IMR-90 (cell line): ENCODE data around the gene CST11. TPM values are rescaled to one million over a fixed set of nuclear protein-coding genes. Genes with fewer than 3 reads are reported as not detected.

Experiments
- ATAC-seq: fragments of 200-7000 bp; cut with Tn5 transposase; 2 replicates; pipeline ENCODE4 v1.9.1; 2020; ENCODE audit warnings: low read depth, mild to moderate bottlenecking, moderate library complexity
- BruUV-seq: library from RNA; stranded (reverse); fragments of 400-500 nt; replicated peaks from 2 replicates; lab custom pipeline; 2021; lab: Mats Ljungman, UMichigan
- CTCF ChIA-PET: fragments of 300-600 bp; formaldehyde crosslinking; extraction: SDS; loops from one replicate; lab custom pipeline; 2021; ENCODE audit warnings: antibody characterized with exemption; lab: Yijun Ruan, JAX
- POLR2A ChIA-PET: fragments of 300-600 bp; sonication (Branson Sonifier 250); formaldehyde crosslinking; loops from one replicate; lab custom pipeline; 2022; ENCODE audit warnings: antibody characterized with exemption; ENCODE audit not compliant: unreplicated experiment; lab: Charles Lee
- DNase-seq: peaks from one replicate; pipeline ENCODE4 v3.0.0; 2013
- H2AFZ ChIP-seq: replicated peaks from 2 replicates; pipeline ENCODE3; 2013; ENCODE audit warnings: low read length, mild to moderate bottlenecking; ENCODE audit not compliant: poor library complexity
- H2AK5ac ChIP-seq: 2 replicates; pipeline ENCODE4 v1.6.1; 2013; ENCODE audit warnings: low read depth, low read length, inconsistent platforms
- H2AK9ac ChIP-seq: replicated peaks from 2 replicates; pipeline ENCODE3; 2013; ENCODE audit warnings: mild to moderate bottlenecking, low read depth, low read length, moderate library complexity; ENCODE audit not compliant: poor library complexity
- H2BK120ac ChIP-seq: 2 replicates; pipeline ENCODE4 v1.6.1; 2013; ENCODE audit warnings: low read depth, low read length, inconsistent platforms
- H2BK15ac ChIP-seq: 3 replicates; pipeline ENCODE4 v1.6.1; 2013; ENCODE audit warnings: low read depth, low read length, inconsistent platforms
- H2BK20ac ChIP-seq: 2 replicates; pipeline ENCODE4 v1.6.1; 2013; ENCODE audit warnings: low read depth, mild to moderate bottlenecking, inconsistent platforms, low read length, moderate library complexity
- H2BK5ac ChIP-seq: 2 replicates; pipeline ENCODE4 v1.6.1; 2013; ENCODE audit warnings: mild to moderate bottlenecking, low read depth, low read length, inconsistent platforms; ENCODE audit not compliant: poor library complexity, severe bottlenecking
- H3K14ac ChIP-seq: replicated peaks from 2 replicates; pipeline ENCODE4 v1.6.1; 2013; ENCODE audit warnings: low read depth, low read length, inconsistent platforms
- H3K18ac ChIP-seq: 2 replicates; pipeline ENCODE4 v1.6.1; 2013; ENCODE audit warnings: low read depth, low read length, control low read depth
- H3K23ac ChIP-seq: 2 replicates; pipeline ENCODE4 v1.6.1; 2013; ENCODE audit warnings: low read depth, low read length, inconsistent platforms
- H3K27ac ChIP-seq: 2 replicates; pipeline ENCODE4 v1.5.1; 2013; ENCODE audit warnings: mild to moderate bottlenecking, control low read depth, low read length; ENCODE audit not compliant: insufficient read depth
- H3K27me3 ChIP-seq: 2 replicates; pipeline ENCODE4 v1.6.1; 2013; ENCODE audit warnings: low read length; ENCODE audit not compliant: control insufficient read depth, insufficient read depth
- H3K36me3 ChIP-seq: 2 replicates; pipeline ENCODE4 v1.6.1; 2013; ENCODE audit warnings: low read length, mixed read lengths; ENCODE audit not compliant: control insufficient read depth, insufficient read depth
- H3K4ac ChIP-seq: 2 replicates; pipeline ENCODE4 v1.6.1; 2013; ENCODE audit warnings: low read depth, low read length, inconsistent platforms
- H3K4me1 ChIP-seq: 2 replicates; pipeline ENCODE4 v1.6.1; 2013; ENCODE audit warnings: low read length, mixed read lengths; ENCODE audit not compliant: control insufficient read depth, insufficient read depth
- H3K4me2 ChIP-seq: 2 replicates; pipeline ENCODE4 v1.6.1; 2013; ENCODE audit warnings: low read depth, mild to moderate bottlenecking, control low read depth, low read length, moderate library complexity
- H3K4me3 ChIP-seq: 2 replicates; pipeline ENCODE4 v1.5.1; 2013; ENCODE audit warnings: low read depth, mild to moderate bottlenecking, control low read depth, low read length, moderate library complexity; ENCODE audit not compliant: insufficient read depth
- H3K56ac ChIP-seq: 2 replicates; pipeline ENCODE4 v1.6.1; 2013; ENCODE audit warnings: low read length, inconsistent platforms; ENCODE audit not compliant: insufficient read depth; ENCODE audit errors: extremely low read depth
- H3K79me1 ChIP-seq, 2 experiments: 2 replicates each; pipeline ENCODE4 v1.6.1; 2013; ENCODE audit warnings: low read length in 2 of 2, inconsistent platforms in 1 of 2, low read depth in 1 of 2
- H3K9ac ChIP-seq: 2 replicates; pipeline ENCODE4 v1.6.1; 2013; ENCODE audit warnings: low read depth, low read length, control low read depth
- H3K9me1 ChIP-seq: 2 replicates; pipeline ENCODE4 v1.6.1; 2013; ENCODE audit warnings: low read length, inconsistent platforms; ENCODE audit not compliant: insufficient read depth
- H3K9me3 ChIP-seq: 2 replicates; pipeline ENCODE4 v1.6.1; 2013; ENCODE audit warnings: low read length; ENCODE audit not compliant: control insufficient read depth, insufficient read depth
- H4K20me1 ChIP-seq: 2 replicates; pipeline ENCODE4 v1.6.1; 2013; ENCODE audit warnings: low read length, inconsistent platforms; ENCODE audit not compliant: insufficient read depth
- H4K5ac ChIP-seq: 2 replicates; pipeline ENCODE4 v1.6.1; 2013; ENCODE audit warnings: mild to moderate bottlenecking, low read depth, low read length, control low read depth
- H4K8ac ChIP-seq, 2 experiments: 2 replicates each; pipeline ENCODE4 v1.6.1; 2013; ENCODE audit warnings: low read depth in 2 of 2, low read length in 2 of 2, control low read depth in 1 of 2, inconsistent platforms in 1 of 2
- H4K91ac ChIP-seq: 2 replicates; pipeline ENCODE4 v1.6.1; 2013; ENCODE audit warnings: low read depth, low read length, inconsistent platforms; ENCODE audit not compliant: insufficient read depth
- MAFK ChIP-seq: IDR thresholded peaks from 2 replicates; pipeline ENCODE4 v1.6.1; 2012; ENCODE audit warnings: low read depth, low read length, improper control_type of control experiment
- MAZ ChIP-seq: IDR thresholded peaks from 2 replicates; pipeline ENCODE4 v1.6.1; 2012; ENCODE audit warnings: low read depth, mild to moderate bottlenecking, low read length, improper control_type of control experiment, moderate library complexity, borderline replicate concordance
- NFE2L2 ChIP-seq: fragments of 150-350 bp; IDR thresholded peaks from 2 replicates; pipeline ENCODE4 v1.6.1; 2016; ENCODE audit warnings: low read depth, mild to moderate bottlenecking, low read length
- WGBS, 2 experiments: methylation state at CpG; one replicate each; pipeline versions ENCODE4 v1.1.5 to v1.1.7; 2013; ENCODE audit warnings: missing lambda C conversion rate in 2 of 2; ENCODE audit not compliant: insufficient read length in 1 of 2; ENCODE audit errors: extremely low coverage in 2 of 2; 5-methylcytosine and 5-hydroxymethylcytosine counted together
- dilution Hi-C: fragments of 300-500 bp; cut with HindIII; formaldehyde crosslinking; loops from one replicate; pipeline ENCODE4 v1.14.3; 2018; ENCODE audit warnings: low sequenced_read_pairs; ENCODE audit not compliant: unreplicated experiment
- in situ Hi-C: fragments of 300-500 bp; cut with MboI; formaldehyde crosslinking; loops from 3 replicates; pipeline ENCODE4 v1.14.3; 2019; ENCODE audit warnings: low sequenced_read_pairs, inconsistent platforms, mixed read lengths
- intact Hi-C: fragments of 100-400 bp; cut with micrococcal nuclease; formaldehyde crosslinking; loops from 2 replicates; pipeline ENCODE4 v1.10.0; 2022
- polyA plus RNA-seq, 3 experiments: library from polyadenylated mRNA; depleted of rRNA; stranded (reverse); fragments of >200 nt; gene quantifications; 2 replicates each; pipeline ENCODE4 v1.2.3, GENCODE V29; 2012; ENCODE audit warnings: low replicate concordance in 1 of 3
- total RNA-seq: library from RNA; depleted of rRNA; stranded (reverse); fragments of >200 nt; gene quantifications from 2 replicates; pipeline ENCODE4 v1.2.3, GENCODE V29; 2012
- TF ChIP-seq, protein P1 (sequence below): conservative IDR thresholded peaks from 2 replicates; pipeline ENCODE4 v1.5.1; 2012; ENCODE audit warnings: mild to moderate bottlenecking, low read depth, low read length, improper control_type of control experiment
- TF ChIP-seq, protein P2 (sequence below): fragments of 150-350 bp; IDR thresholded peaks from 2 replicates; pipeline ENCODE4 v1.6.1; 2016; ENCODE audit warnings: low read depth, mild to moderate bottlenecking, low read length, moderate library complexity, borderline replicate concordance

The CST11 gene
- total and polyA plus RNA-seq, 2 of the 4 experiments (the other 2 are of a cell fraction): not detected

DNA sequence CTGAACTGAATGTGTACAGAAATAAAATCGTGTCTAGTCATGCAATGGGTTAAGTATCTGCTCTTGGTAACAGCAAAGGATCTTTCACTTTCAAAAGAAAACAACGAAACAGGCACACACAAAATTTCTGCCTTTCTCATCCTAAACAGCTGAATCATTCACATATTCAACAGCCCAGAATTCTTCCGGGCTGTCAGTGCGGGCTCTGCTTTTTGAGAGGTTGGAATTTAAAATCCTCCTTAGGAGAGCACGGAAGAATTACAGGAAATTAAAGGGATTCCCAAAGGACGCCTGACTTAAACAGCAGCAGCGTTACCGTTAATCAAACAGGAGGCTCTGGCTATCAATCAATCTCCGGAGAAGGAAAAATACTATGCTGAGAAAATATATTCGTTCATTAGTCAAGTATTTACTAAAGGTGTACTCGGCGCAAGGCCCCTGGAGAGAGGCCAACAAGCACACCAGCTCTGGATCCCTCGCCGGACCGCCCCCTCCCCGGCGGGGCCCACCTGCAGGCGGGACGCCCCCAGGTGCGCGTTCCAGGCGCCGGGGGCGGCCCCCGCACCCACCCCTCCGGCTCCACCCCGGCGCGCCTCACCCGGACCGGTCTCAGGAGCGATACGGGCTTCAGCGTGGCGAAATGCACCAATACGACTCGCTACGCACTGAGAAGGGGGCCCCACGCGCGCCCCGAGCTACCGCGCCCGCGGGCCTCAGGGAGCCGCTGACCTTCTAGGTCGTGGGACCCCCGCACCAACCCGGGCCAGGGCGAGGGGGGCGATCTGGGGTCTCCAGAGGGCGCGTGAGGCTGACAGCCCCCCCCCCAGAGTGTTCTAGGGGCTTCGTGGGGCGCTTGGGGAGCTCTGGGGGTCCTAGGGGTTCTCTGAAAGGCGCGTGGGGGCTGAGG is 32.4 kb downstream of the CST11 start:
- peak overlapping the region; percentile 51; the same call in 1 of the 2 replicates for H3K18ac ChIP-seq
- H3K23ac ChIP-seq: peak overlapping the region; percentile 88; the same call in 1 of the 2 replicates
- peaks cover 12% of the 10 kb centered on the region; the same call in 1 of the 2 replicates for H4K20me1 ChIP-seq
- H4K8ac ChIP-seq: no peak overlapping the region; a peak in 1 of 4 replicates
- peak; percentile 40 for ATAC-seq
- H2AFZ ChIP-seq: peak overlapping the region; percentile 97
- ChIA-PET POLR2A (no interaction called here), CTCF (interaction anchor here (1.5 kb wide), 2 partner anchors 22 to 70 kb away, joined by 4 to 6 read pairs; partner anchors contain the start of gene NXT1)
- H3K56ac ChIP-seq: no peak overlapping the region; the same call in 1 of the 2 replicates
- no peaks in the 10 kb centered on the region for H3K36me3 ChIP-seq
- H2AK5ac ChIP-seq: no peak overlapping the region
- H3K27me3 ChIP-seq: no peaks in the 10 kb centered on the region
- peak overlapping the region; percentile 52 for H2BK5ac ChIP-seq
- H3K9me3 ChIP-seq: no peaks in the 10 kb centered on the region
- TF ChIP-seq, protein P1, sequence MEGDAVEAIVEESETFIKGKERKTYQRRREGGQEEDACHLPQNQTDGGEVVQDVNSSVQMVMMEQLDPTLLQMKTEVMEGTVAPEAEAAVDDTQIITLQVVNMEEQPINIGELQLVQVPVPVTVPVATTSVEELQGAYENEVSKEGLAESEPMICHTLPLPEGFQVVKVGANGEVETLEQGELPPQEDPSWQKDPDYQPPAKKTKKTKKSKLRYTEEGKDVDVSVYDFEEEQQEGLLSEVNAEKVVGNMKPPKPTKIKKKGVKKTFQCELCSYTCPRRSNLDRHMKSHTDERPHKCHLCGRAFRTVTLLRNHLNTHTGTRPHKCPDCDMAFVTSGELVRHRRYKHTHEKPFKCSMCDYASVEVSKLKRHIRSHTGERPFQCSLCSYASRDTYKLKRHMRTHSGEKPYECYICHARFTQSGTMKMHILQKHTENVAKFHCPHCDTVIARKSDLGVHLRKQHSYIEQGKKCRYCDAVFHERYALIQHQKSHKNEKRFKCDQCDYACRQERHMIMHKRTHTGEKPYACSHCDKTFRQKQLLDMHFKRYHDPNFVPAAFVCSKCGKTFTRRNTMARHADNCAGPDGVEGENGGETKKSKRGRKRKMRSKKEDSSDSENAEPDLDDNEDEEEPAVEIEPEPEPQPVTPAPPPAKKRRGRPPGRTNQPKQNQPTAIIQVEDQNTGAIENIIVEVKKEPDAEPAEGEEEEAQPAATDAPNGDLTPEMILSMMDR: no peak
- no peak for TF ChIP-seq MAZ
- peak; percentile 80 for TF ChIP-seq NFE2L2
- peak; percentile 48; the same call in 1 of the 2 replicates for TF ChIP-seq MAFK
- TF ChIP-seq, protein P2, sequence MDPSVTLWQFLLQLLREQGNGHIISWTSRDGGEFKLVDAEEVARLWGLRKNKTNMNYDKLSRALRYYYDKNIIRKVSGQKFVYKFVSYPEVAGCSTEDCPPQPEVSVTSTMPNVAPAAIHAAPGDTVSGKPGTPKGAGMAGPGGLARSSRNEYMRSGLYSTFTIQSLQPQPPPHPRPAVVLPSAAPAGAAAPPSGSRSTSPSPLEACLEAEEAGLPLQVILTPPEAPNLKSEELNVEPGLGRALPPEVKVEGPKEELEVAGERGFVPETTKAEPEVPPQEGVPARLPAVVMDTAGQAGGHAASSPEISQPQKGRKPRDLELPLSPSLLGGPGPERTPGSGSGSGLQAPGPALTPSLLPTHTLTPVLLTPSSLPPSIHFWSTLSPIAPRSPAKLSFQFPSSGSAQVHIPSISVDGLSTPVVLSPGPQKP: no peak
- no peak overlapping the region for H2BK120ac ChIP-seq
- H3K79me1 ChIP-seq: peaks cover 3 to 24% of the 10 kb centered on the region in 2 experiments; a peak in 3 of 4 replicates
- no peak overlapping the region for H4K91ac ChIP-seq
- dilution Hi-C loops: no loop called here
- no peak overlapping the region for H3K4ac ChIP-seq
- in situ Hi-C loops: no loop called here
- H3K9me1 ChIP-seq: peaks cover 3% of the 10 kb centered on the region
- 3% methylated on average over 6 of the region's 58 CpGs; no CpG with 5 or more reads in 1 of the 2 experiments for WGBS, 2 experiments
- H4K5ac ChIP-seq: no peak overlapping the region; the same call in 1 of the 2 replicates
- no TSS peak for BruUV-seq
- peaks cover 1% of the 10 kb centered on the region; the same call in 1 of the 2 replicates for H3K4me1 ChIP-seq
- intact Hi-C loops: no loop called here
- H3K4me2 ChIP-seq: peak overlapping the region; percentile 78
- peak; percentile 70 for DNase-seq
- H3K27ac ChIP-seq: peak overlapping the region; percentile 75
- H3K4me3 ChIP-seq: peak overlapping the region; percentile 67
- peak overlapping the region; percentile 79 for H3K9ac ChIP-seq
- no peak overlapping the region for H2BK15ac ChIP-seq
- no peak overlapping the region for H3K14ac ChIP-seq
- peak overlapping the region; percentile 91 for H2AK9ac ChIP-seq
- H2BK20ac ChIP-seq: no peak overlapping the region
